ENCODE results near the gene GPC6. TPM values are rescaled to one million over a fixed set of nuclear protein-coding genes. Genes with fewer than 3 reads are reported as not detected.

Gene GPC6
- total RNA-seq, 5 donors from 2014 or later (not counting 1 experiment from before 2014, with no cell fraction given) = 0.03 to 0.18 (median 0.06) TPM; not detected in 2

DNA sequence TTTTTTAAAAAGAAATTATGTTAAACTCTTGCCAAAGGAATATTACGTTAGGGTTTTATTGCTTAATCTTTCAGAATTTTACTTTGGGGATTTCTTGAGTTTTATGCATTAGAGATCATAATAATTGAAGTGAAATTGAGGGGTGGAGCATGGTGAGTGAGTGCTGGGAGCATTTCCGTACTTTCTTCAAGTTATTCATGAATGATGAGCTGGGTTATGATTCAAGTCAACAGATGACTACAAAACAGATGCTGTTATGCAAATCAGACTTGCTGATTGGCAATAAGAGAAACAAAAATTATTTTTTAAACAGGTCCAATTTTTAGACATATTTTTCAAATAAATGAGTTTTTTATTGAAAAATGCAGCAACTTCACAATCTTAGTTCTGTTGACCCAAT is 748.6 kb downstream of the GPC6 start:
- ATAC-seq (replicated peaks in 1 of 4) (no peak), DNase-seq (no peak)
- Mint-ChIP-seq H3K4me3 (no peak overlapping the region), H3K27ac (no peak overlapping the region), H3K9me3 (no peaks in the 10 kb centered on the region), H3K27me3 (peaks cover 4 to 23% of the 10 kb centered on the region in 2 donors), H3K4me1 (no peaks in the 10 kb centered on the region), H3K36me3 (no peaks in the 10 kb centered on the region)
- H3K27me3 ChIP-seq (replicated peaks in 1 of 2; ENCODE audit: control insufficient read depth in 2 of 2, extremely low read depth in 1 of 2, insufficient read depth in 2 of 2, low read length in 1 of 2) = no peaks in the 10 kb centered on the region
- WGBS (ENCODE audit: insufficient coverage) = 75% methylated on average over 1 of the region's 2 CpGs
- no peaks in the 10 kb centered on the region for H3K36me3 ChIP-seq (ENCODE audit: control insufficient read depth in 2 of 2, extremely low read depth in 1 of 2, insufficient read depth in 1 of 2, low read length in 1 of 2)
- CTCF ChIA-PET = no interaction called here
- peaks cover 2% of the 10 kb centered on the region for H3K9me3 ChIP-seq
- no peaks in the 10 kb centered on the region for H3K4me1 ChIP-seq (ENCODE audit: control insufficient read depth in 1 of 2, extremely low read depth in 1 of 2, insufficient read depth in 2 of 2, low read length in 2 of 2)
- no peak overlapping the region for H3K4me3 ChIP-seq (ENCODE audit: control insufficient read depth in 1 of 2, extremely low read depth in 1 of 2, low read length in 1 of 2)
- H3K27ac ChIP-seq (ENCODE audit: low read length) = no peak overlapping the region
- POLR2A ChIA-PET = no interaction called here

DNA sequence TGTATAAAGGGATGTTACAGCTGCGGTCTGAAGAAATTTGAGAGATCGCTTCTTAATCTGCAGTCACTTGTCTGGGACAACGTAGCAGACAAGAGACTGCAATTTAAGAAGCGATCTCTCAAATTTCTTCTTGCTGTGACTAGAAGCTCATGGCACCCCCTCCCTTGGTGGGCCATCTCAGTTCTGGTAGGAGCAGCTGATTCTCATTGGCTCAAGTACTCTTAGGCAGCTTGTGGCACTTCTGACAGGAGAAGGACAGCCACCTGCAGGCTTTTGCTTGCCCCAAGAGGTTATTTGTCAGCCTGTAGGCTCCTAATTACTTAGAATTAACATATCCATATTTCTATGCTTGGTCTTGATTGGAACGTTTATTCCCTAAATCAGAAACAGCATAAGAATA is 749.9 kb downstream of the GPC6 start:
- Mint-ChIP-seq H3K4me1 (no peaks in the 10 kb centered on the region), H3K36me3 (no peaks in the 10 kb centered on the region), H3K9me3 (no peaks in the 10 kb centered on the region), H3K27ac (no peak overlapping the region), H3K27me3 (peaks cover 6 to 23% of the 10 kb centered on the region in 2 donors), H3K4me3 (no peak overlapping the region)
- Histone ChIP-seq H3K9me3 (peaks cover 2% of the 10 kb centered on the region), H3K4me3 (ENCODE audit: control insufficient read depth in 1 of 2, extremely low read depth in 1 of 2, low read length in 1 of 2) (no peak overlapping the region), H3K27me3 (replicated peaks in 1 of 2; ENCODE audit: control insufficient read depth in 2 of 2, extremely low read depth in 1 of 2, insufficient read depth in 2 of 2, low read length in 1 of 2) (no peaks in the 10 kb centered on the region), H3K4me1 (ENCODE audit: control insufficient read depth in 1 of 2, extremely low read depth in 1 of 2, insufficient read depth in 2 of 2, low read length in 2 of 2) (no peaks in the 10 kb centered on the region), H3K36me3 (ENCODE audit: control insufficient read depth in 2 of 2, extremely low read depth in 1 of 2, insufficient read depth in 1 of 2, low read length in 1 of 2) (no peaks in the 10 kb centered on the region), H3K27ac (ENCODE audit: low read length) (no peak overlapping the region)
- ChIA-PET CTCF (no interaction called here), POLR2A (interaction anchor here in 1 of 2 donors (0.6 kb wide), 1 partner anchor 350 kb away, joined by 3 read pairs; no protein-coding TSS in a partner anchor)
- ATAC-seq (replicated peaks in 1 of 4) = no peak
- WGBS (ENCODE audit: insufficient coverage) = 100% methylated on average over 2 of the region's 5 CpGs
- DNase-seq = no peak

DNA sequence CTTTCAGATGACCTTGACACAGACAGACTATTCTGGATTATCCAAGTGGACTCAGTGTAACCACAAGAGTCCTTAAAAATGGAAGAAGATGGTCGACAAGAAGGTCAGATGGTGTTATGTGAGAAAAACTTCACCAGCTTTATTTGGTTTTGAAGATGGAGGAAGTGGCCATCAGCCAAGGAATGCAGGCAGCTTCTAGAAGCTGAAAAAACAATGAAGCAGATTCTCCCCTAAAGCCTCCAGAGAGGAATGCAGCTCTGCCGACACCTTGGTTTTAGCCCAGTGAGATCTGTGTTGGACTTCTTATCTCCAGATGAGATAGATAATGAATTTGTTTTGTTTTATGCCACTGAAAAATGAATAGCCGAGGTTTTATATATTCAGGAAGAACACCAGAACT is 751.4 kb downstream of the GPC6 start:
- no peaks in the 10 kb centered on the region for H3K36me3 Mint-ChIP-seq
- ATAC-seq (replicated peaks in 1 of 4) (no peak), DNase-seq (no peak)
- no peaks in the 10 kb centered on the region for H3K4me1 ChIP-seq (ENCODE audit: control insufficient read depth in 1 of 2, extremely low read depth in 1 of 2, insufficient read depth in 2 of 2, low read length in 2 of 2)
- no peaks in the 10 kb centered on the region for H3K36me3 ChIP-seq (ENCODE audit: control insufficient read depth in 2 of 2, extremely low read depth in 1 of 2, insufficient read depth in 1 of 2, low read length in 1 of 2)
- no peak overlapping the region for H3K27ac Mint-ChIP-seq
- no CpG with 5 or more reads among the region's 3 CpGs for whole genome bisulfite sequencing (ENCODE audit: insufficient coverage)
- no peaks in the 10 kb centered on the region for H3K9me3 Mint-ChIP-seq
- CTCF ChIA-PET = no interaction called here
- POLR2A ChIA-PET = no interaction called here
- H3K27ac ChIP-seq (ENCODE audit: low read length) = no peak overlapping the region
- H3K4me3 Mint-ChIP-seq = no peak overlapping the region
- H3K27me3 Mint-ChIP-seq = peaks cover 6 to 27% of the 10 kb centered on the region in 2 donors
- no peaks in the 10 kb centered on the region for H3K4me1 Mint-ChIP-seq
- peaks cover 2% of the 10 kb centered on the region for H3K9me3 ChIP-seq
- H3K27me3 ChIP-seq (replicated peaks in 1 of 2; ENCODE audit: control insufficient read depth in 2 of 2, extremely low read depth in 1 of 2, insufficient read depth in 2 of 2, low read length in 1 of 2) = no peaks in the 10 kb centered on the region
- H3K4me3 ChIP-seq (ENCODE audit: control insufficient read depth in 1 of 2, extremely low read depth in 1 of 2, low read length in 1 of 2) = no peak overlapping the region

DNA sequence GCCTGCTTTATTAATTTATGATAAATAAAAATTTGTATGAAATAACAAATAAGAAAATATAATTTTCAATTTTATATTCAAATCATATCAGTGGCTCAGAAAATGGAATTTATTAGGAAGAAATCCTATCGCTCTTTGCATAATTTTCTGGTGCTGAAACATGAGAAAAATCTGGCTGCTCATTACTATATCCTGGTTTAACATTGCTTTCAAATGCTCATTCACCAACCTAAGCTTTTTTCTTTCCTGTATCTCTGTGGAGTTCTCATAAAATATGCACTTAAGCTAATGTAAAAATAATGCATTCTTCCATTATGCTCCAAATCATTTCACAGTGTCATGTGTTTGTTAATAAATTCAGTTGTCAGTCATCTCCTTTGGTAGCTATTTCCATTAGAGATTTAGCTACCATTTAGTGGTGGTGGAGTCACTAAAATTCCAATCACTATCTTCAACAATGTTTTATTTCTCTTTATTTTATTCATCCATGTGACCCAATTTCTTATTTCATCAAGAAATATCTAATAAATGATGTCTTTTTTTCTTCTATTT is 754.9 kb downstream of the GPC6 start:
- DNase-seq (no peak), ATAC-seq (replicated peaks in 1 of 4) (no peak)
- Mint-ChIP-seq H3K9me3 (no peaks in the 10 kb centered on the region), H3K27ac (no peak overlapping the region), H3K4me1 (no peaks in the 10 kb centered on the region), H3K4me3 (no peak overlapping the region), H3K36me3 (no peaks in the 10 kb centered on the region), H3K27me3 (peaks cover 6 to 27% of the 10 kb centered on the region in 2 donors)
- Histone ChIP-seq H3K36me3 (ENCODE audit: control insufficient read depth in 2 of 2, extremely low read depth in 1 of 2, insufficient read depth in 1 of 2, low read length in 1 of 2) (no peaks in the 10 kb centered on the region), H3K27ac (ENCODE audit: low read length) (no peak overlapping the region), H3K4me3 (ENCODE audit: control insufficient read depth in 1 of 2, extremely low read depth in 1 of 2, low read length in 1 of 2) (no peak overlapping the region), H3K4me1 (ENCODE audit: control insufficient read depth in 1 of 2, extremely low read depth in 1 of 2, insufficient read depth in 2 of 2, low read length in 2 of 2) (no peaks in the 10 kb centered on the region), H3K9me3 (peaks cover 2% of the 10 kb centered on the region), H3K27me3 (replicated peaks in 1 of 2; ENCODE audit: control insufficient read depth in 2 of 2, extremely low read depth in 1 of 2, insufficient read depth in 2 of 2, low read length in 1 of 2) (no peaks in the 10 kb centered on the region)
- POLR2A ChIA-PET = no interaction called here
- WGBS (ENCODE audit: insufficient coverage) = no CpG with 5 or more reads among the region's 1 CpG
- CTCF ChIA-PET = no interaction called here

DNA sequence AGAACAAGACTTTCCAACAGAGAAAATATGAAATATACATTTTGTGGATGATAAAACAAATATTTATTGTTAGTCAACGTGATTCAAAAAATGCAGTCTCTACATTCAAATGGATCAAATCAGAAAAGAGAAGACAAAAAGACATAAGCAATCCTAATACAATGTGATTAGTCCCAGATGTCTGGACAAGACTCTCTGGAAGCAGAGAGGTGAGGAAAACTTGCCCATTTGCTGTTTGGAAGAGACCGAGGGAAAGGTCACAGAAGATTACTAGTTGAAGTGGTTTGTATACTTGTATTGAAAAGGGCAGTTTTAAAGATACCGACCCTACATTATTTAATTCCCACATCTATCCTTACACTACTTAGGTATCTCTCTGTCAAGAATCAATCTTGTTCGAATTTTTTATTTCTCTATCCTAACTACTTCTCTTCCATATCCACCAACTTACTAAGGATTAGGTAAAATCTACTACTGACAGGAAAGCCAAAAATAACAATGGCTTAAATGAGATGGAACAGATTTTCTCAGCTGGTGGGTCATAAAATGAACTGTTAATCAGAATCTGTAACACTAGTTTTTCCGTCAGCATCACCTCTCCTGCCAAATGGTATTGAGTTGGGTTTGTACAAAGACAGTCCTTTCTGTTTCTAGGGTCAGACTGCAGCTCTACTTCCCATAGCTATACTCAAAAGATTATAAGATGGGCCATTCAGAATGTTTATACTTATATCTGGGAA is 755.7 kb downstream of the GPC6 start:
- no peak for DNase-seq
- WGBS (ENCODE audit: insufficient coverage) = no CpG with 5 or more reads among the region's 5 CpGs
- Mint-ChIP-seq H3K4me1 (no peaks in the 10 kb centered on the region), H3K4me3 (no peak overlapping the region), H3K27ac (no peak overlapping the region), H3K9me3 (no peaks in the 10 kb centered on the region), H3K27me3 (peaks cover 6 to 24% of the 10 kb centered on the region in 2 donors), H3K36me3 (no peaks in the 10 kb centered on the region)
- no peak overlapping the region for H3K27ac ChIP-seq (ENCODE audit: low read length)
- peaks cover 2% of the 10 kb centered on the region for H3K9me3 ChIP-seq
- no peak overlapping the region for H3K4me3 ChIP-seq (ENCODE audit: control insufficient read depth in 1 of 2, extremely low read depth in 1 of 2, low read length in 1 of 2)
- H3K4me1 ChIP-seq (ENCODE audit: control insufficient read depth in 1 of 2, extremely low read depth in 1 of 2, insufficient read depth in 2 of 2, low read length in 2 of 2) = no peaks in the 10 kb centered on the region
- ATAC-seq (replicated peaks in 1 of 4) = no peak
- no peaks in the 10 kb centered on the region for H3K36me3 ChIP-seq (ENCODE audit: control insufficient read depth in 2 of 2, extremely low read depth in 1 of 2, insufficient read depth in 1 of 2, low read length in 1 of 2)
- CTCF ChIA-PET = no interaction called here
- POLR2A ChIA-PET = no interaction called here
- no peaks in the 10 kb centered on the region for H3K27me3 ChIP-seq (replicated peaks in 1 of 2; ENCODE audit: control insufficient read depth in 2 of 2, extremely low read depth in 1 of 2, insufficient read depth in 2 of 2, low read length in 1 of 2)

DNA sequence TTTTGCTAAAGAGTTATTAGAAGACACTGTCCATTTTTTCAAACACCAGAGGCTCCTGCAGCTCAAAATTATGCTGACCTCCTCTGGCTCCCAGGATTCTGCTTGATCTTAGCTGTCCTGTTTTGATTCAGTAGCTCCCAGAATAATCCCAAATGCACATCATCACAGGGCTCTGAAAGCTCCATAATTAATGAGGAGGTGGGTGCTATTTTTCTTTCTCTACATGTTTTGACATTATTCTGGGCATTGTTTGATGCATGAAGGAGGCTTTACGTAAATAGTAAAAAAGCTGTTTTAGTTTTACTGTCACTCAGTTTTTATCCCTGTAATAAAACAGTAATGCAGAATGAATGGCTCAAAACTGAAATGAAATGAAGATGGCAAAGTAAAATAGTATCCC is 757.4 kb downstream of the GPC6 start:
- ChIA-PET POLR2A (no interaction called here), CTCF (interaction anchor here in 1 of 2 donors (0.8 kb wide), 1 partner anchor 20 kb away, joined by 3 read pairs; no protein-coding TSS in a partner anchor)
- H3K36me3 Mint-ChIP-seq = no peaks in the 10 kb centered on the region
- Histone ChIP-seq H3K4me1 (ENCODE audit: control insufficient read depth in 1 of 2, extremely low read depth in 1 of 2, insufficient read depth in 2 of 2, low read length in 2 of 2) (no peaks in the 10 kb centered on the region), H3K36me3 (ENCODE audit: control insufficient read depth in 2 of 2, extremely low read depth in 1 of 2, insufficient read depth in 1 of 2, low read length in 1 of 2) (no peaks in the 10 kb centered on the region), H3K27me3 (replicated peaks in 1 of 2; ENCODE audit: control insufficient read depth in 2 of 2, extremely low read depth in 1 of 2, insufficient read depth in 2 of 2, low read length in 1 of 2) (no peaks in the 10 kb centered on the region), H3K4me3 (ENCODE audit: control insufficient read depth in 1 of 2, extremely low read depth in 1 of 2, low read length in 1 of 2) (no peak overlapping the region), H3K9me3 (no peaks in the 10 kb centered on the region), H3K27ac (ENCODE audit: low read length) (no peak overlapping the region)
- WGBS (ENCODE audit: insufficient coverage) = no CpG with 5 or more reads among the region's 1 CpG
- no peak overlapping the region for H3K4me3 Mint-ChIP-seq
- no peak for DNase-seq
- no peaks in the 10 kb centered on the region for H3K9me3 Mint-ChIP-seq
- no peak for ATAC-seq (replicated peaks in 1 of 4)
- H3K4me1 Mint-ChIP-seq = no peaks in the 10 kb centered on the region
- no peak overlapping the region for H3K27ac Mint-ChIP-seq
- H3K27me3 Mint-ChIP-seq = peaks cover 2 to 7% of the 10 kb centered on the region in 2 donors

Data from T-cell (primary cell).